H1 (cell line): ENCODE results near the gene NTNG2. TPM values are rescaled to one million over a fixed set of nuclear protein-coding genes. Genes with fewer than 3 reads are reported as not detected.
A peak's percentile ranks its signal among the peaks of the same experiment; 100 is the strongest.

Experiments used
- CTCF ChIA-PET: fragments of 300-600 bp; sonication (Branson Sonifier 250); formaldehyde crosslinking; loops from one replicate; lab custom pipeline; 2021; ENCODE audit not compliant: partially characterized antibody; lab: Charles Lee
- POLR2A ChIA-PET: fragments of 300-600 bp; sonication (Branson Sonifier 250); formaldehyde crosslinking; loops from one replicate; lab custom pipeline; 2021; ENCODE audit warnings: inconsistent platforms; ENCODE audit not compliant: partially characterized antibody; lab: Charles Lee
- DNase-seq, 2 experiments: peaks; one replicate each; pipeline versions ENCODE4 v3.0.0 to v3.0.0-alpha.2; 2010 to 2022; ENCODE audit warnings: low spot score in 2 of 2, low read depth in 1 of 2, mixed read lengths in 1 of 2
- FAIRE-seq: peaks from 2 replicates; lab custom pipeline; 2011; peaks lifted over from hg19 to GRCh38; lab: Jason Lieb, UNC
- H2AFZ ChIP-seq: 2 replicates; pipeline ENCODE4 v1.8.1; 2012; ENCODE audit warnings: low read length, inconsistent platforms
- H2AK5ac ChIP-seq: 2 replicates; pipeline ENCODE4 v1.6.1; 2013; ENCODE audit warnings: low read depth, low read length
- H2BK120ac ChIP-seq: replicated peaks from 2 replicates; pipeline ENCODE3; 2013; ENCODE audit warnings: low read depth, low read length, inconsistent platforms
- H2BK12ac ChIP-seq: 2 replicates; pipeline ENCODE4 v1.6.1; 2013; ENCODE audit warnings: low read depth, low read length
- H2BK15ac ChIP-seq: 2 replicates; pipeline ENCODE4 v1.6.1; 2013; ENCODE audit warnings: low read length
- H2BK20ac ChIP-seq: 2 replicates; pipeline ENCODE4 v1.6.1; 2013; ENCODE audit warnings: low read length
- H2BK5ac ChIP-seq: 2 replicates; pipeline ENCODE4 v1.6.1; 2013; ENCODE audit warnings: low read depth, low read length
- H3K14ac ChIP-seq: 2 replicates; pipeline ENCODE4 v1.6.1; 2013; ENCODE audit warnings: inconsistent platforms; ENCODE audit not compliant: insufficient read length
- H3K18ac ChIP-seq: 2 replicates; pipeline ENCODE4 v1.6.1; 2013; ENCODE audit warnings: low read length; ENCODE audit errors: extremely low read depth
- H3K23ac ChIP-seq: 2 replicates; pipeline ENCODE4 v1.6.1; 2013; ENCODE audit warnings: inconsistent platforms; ENCODE audit not compliant: insufficient read length
- H3K23me2 ChIP-seq: 2 replicates; pipeline ENCODE4 v1.6.1; 2013; ENCODE audit warnings: low read depth, low read length
- H3K27ac ChIP-seq: 2 replicates; pipeline ENCODE4 v1.6.1; 2011; ENCODE audit warnings: low read depth, low read length, inconsistent platforms
- H3K27me3 ChIP-seq, 4 experiments: replicated peaks in 1 of 4; 1 replicate in 1 of 4; 2 replicates in 3 of 4; pipeline versions ENCODE4 v1.6.1 to v1.8.1; 2011 to 2013; ENCODE audit warnings: low read length in 3 of 4, mild to moderate bottlenecking in 3 of 4, inconsistent platforms in 2 of 4, mixed read lengths in 2 of 4, moderate library complexity in 1 of 4; ENCODE audit not compliant: control insufficient read depth in 3 of 4, insufficient read depth in 3 of 4; ENCODE audit errors: extremely low read depth in 1 of 4
- H3K36me3 ChIP-seq, 4 experiments: 2 replicates each; pipeline versions ENCODE4 v1.6.1 to v1.8.1; 2011 to 2013; ENCODE audit warnings: mild to moderate bottlenecking in 4 of 4, low read length in 3 of 4, moderate library complexity in 2 of 4, control low read depth in 1 of 4, inconsistent platforms in 1 of 4; ENCODE audit not compliant: insufficient read depth in 4 of 4, control insufficient read depth in 2 of 4
- H3K4ac ChIP-seq: replicated peaks from 2 replicates; pipeline ENCODE3; 2013; ENCODE audit warnings: low read length, low read depth, mixed read lengths, inconsistent platforms; ENCODE audit not compliant: insufficient read length
- H3K4me1 ChIP-seq, 4 experiments: replicated peaks in 1 of 4; 1 replicate in 1 of 4; 2 replicates in 3 of 4; pipeline versions ENCODE4 v1.6.1 to v1.8.1; 2011 to 2013; ENCODE audit warnings: low read length in 3 of 4, inconsistent platforms in 2 of 4, mixed read lengths in 1 of 4; ENCODE audit not compliant: insufficient read depth in 4 of 4, control insufficient read depth in 3 of 4
- H3K4me2 ChIP-seq, 2 experiments: 2 replicates each; pipeline versions ENCODE4 v1.6.1 to v1.8.1; 2011 to 2013; ENCODE audit warnings: low read depth in 2 of 2, low read length in 2 of 2, control low read depth in 1 of 2, inconsistent platforms in 1 of 2, mild to moderate bottlenecking in 1 of 2; ENCODE audit not compliant: insufficient read depth in 1 of 2
- H3K4me3 ChIP-seq, 4 experiments: fragments of 200-600, 300-600 bp in 1 of 4; sonication (generic), shearing (Covaris generic), sonication (Bioruptor Twin) in 1 of 4; 2 replicates each; pipeline versions ENCODE4 v1.5.1 to v1.8.1; 2011 to 2016; ENCODE audit warnings: low read length in 4 of 4, low read depth in 3 of 4, control low read depth in 2 of 4, inconsistent platforms in 2 of 4, mild to moderate bottlenecking in 2 of 4, mixed read lengths in 1 of 4, moderate library complexity in 1 of 4; ENCODE audit not compliant: insufficient read depth in 2 of 4; ENCODE audit errors: extremely low read depth in 1 of 4
- H3K56ac ChIP-seq: replicated peaks from 2 replicates; pipeline ENCODE3; 2013; ENCODE audit warnings: low read depth, mild to moderate bottlenecking, mixed read lengths, low read length, inconsistent platforms; ENCODE audit not compliant: insufficient read length
- H3K79me1 ChIP-seq: 2 replicates; pipeline ENCODE4 v1.6.1; 2013; ENCODE audit warnings: low read depth, low read length, control low read depth
- H3K79me2 ChIP-seq, 2 experiments: 2 replicates each; pipeline versions ENCODE4 v1.6.1 to v1.8.1; 2012 to 2013; ENCODE audit warnings: low read length in 2 of 2, mild to moderate bottlenecking in 2 of 2, inconsistent platforms in 1 of 2; ENCODE audit not compliant: insufficient read depth in 2 of 2, control insufficient read depth in 1 of 2
- H3K9ac ChIP-seq, 4 experiments: replicated peaks in 1 of 4; 1 replicate in 1 of 4; 2 replicates in 3 of 4; pipeline versions ENCODE4 v1.6.1 to v1.8.1; 2011 to 2013; ENCODE audit warnings: low read depth in 3 of 4, low read length in 3 of 4, control low read depth in 2 of 4, mild to moderate bottlenecking in 2 of 4, moderate library complexity in 2 of 4, inconsistent platforms in 1 of 4; ENCODE audit errors: extremely low read depth in 1 of 4
- H3K9me3 ChIP-seq, 2 experiments: 2 replicates each; pipeline versions ENCODE4 v1.6.1 to v1.8.1; 2012 to 2013; ENCODE audit warnings: mild to moderate bottlenecking in 2 of 2, moderate library complexity in 2 of 2, control low read depth in 1 of 2, inconsistent platforms in 1 of 2, low read depth in 1 of 2, low read length in 1 of 2, mixed read lengths in 1 of 2; ENCODE audit not compliant: insufficient read depth in 2 of 2
- H4K20me1 ChIP-seq, 2 experiments: replicated peaks in 1 of 2; 2 replicates each; pipeline versions ENCODE3 to v1.8.1; 2011 to 2013; ENCODE audit warnings: inconsistent platforms in 2 of 2, low read length in 2 of 2, mild to moderate bottlenecking in 1 of 2; ENCODE audit not compliant: insufficient read depth in 2 of 2, control insufficient read depth in 1 of 2
- H4K5ac ChIP-seq: 2 replicates; pipeline ENCODE4 v1.6.1; 2013; ENCODE audit warnings: low read length, low read depth, mixed read lengths, inconsistent platforms; ENCODE audit not compliant: insufficient read length
- H4K8ac ChIP-seq: 2 replicates; pipeline ENCODE4 v1.8.0; 2013; ENCODE audit warnings: mild to moderate bottlenecking, moderate library complexity, low read length, inconsistent platforms; ENCODE audit not compliant: insufficient read depth; ENCODE audit errors: extremely low read depth
- H4K91ac ChIP-seq: replicated peaks from 2 replicates; pipeline ENCODE3; 2013; ENCODE audit warnings: low read length, mixed read lengths, inconsistent platforms; ENCODE audit not compliant: insufficient read length
- EP300 ChIP-seq, 2 experiments: IDR thresholded peaks; 1 replicate in 1 of 2; 2 replicates in 1 of 2; pipeline ENCODE4 v1.6.1; 2011 to 2012; ENCODE audit warnings: low read depth in 2 of 2, low read length in 2 of 2, mild to moderate bottlenecking in 2 of 2, borderline replicate concordance in 1 of 2, inconsistent platforms in 1 of 2, moderate library complexity in 1 of 2
- EZH2 ChIP-seq: fragments of 200-600 bp; sonication (generic); IDR thresholded peaks from 2 replicates; pipeline ENCODE4 v1.7.1; 2012; ENCODE audit warnings: low read depth, mild to moderate bottlenecking, moderate library complexity, low read length, inconsistent platforms; ENCODE audit not compliant: severe bottlenecking
- GABPA ChIP-seq: IDR thresholded peaks from 2 replicates; pipeline ENCODE4 v1.6.1; 2011; ENCODE audit warnings: mild to moderate bottlenecking, low read length, moderate library complexity, borderline replicate concordance; ENCODE audit not compliant: insufficient read depth
- MAFK ChIP-seq: IDR thresholded peaks from 2 replicates; pipeline ENCODE4 v1.6.1; 2012; ENCODE audit warnings: low read depth, mild to moderate bottlenecking, improper control_type of control experiment, low read length
- NRF1 ChIP-seq: IDR thresholded peaks from 2 replicates; pipeline ENCODE4 v1.6.1; 2011; ENCODE audit warnings: mild to moderate bottlenecking, low read depth, low read length, improper control_type of control experiment
- POLR2AphosphoS5 ChIP-seq: IDR thresholded peaks from 2 replicates; pipeline ENCODE4 v1.6.1; 2011; ENCODE audit warnings: low read depth, low read length
- RBBP5 ChIP-seq: IDR thresholded peaks from 2 replicates; pipeline ENCODE4 v1.7.1; 2012; ENCODE audit warnings: low read depth, mild to moderate bottlenecking, inconsistent platforms, low read length, moderate library complexity, borderline replicate concordance
- SUZ12 ChIP-seq: fragments of 200-600 bp; sonication (generic); IDR thresholded peaks from 2 replicates; pipeline ENCODE4 v1.6.1; 2012; ENCODE audit warnings: mild to moderate bottlenecking, inconsistent platforms, low read length, moderate library complexity, mixed read lengths
- TAF7 ChIP-seq: optimal IDR thresholded peaks from 2 replicates; pipeline ENCODE3; 2011; ENCODE audit warnings: low read depth, mild to moderate bottlenecking, inconsistent platforms, low read length, moderate library complexity, borderline replicate concordance
- TEAD4 ChIP-seq: IDR thresholded peaks from 2 replicates; pipeline ENCODE4 v1.6.1; 2012; ENCODE audit warnings: low read depth, low read length, inconsistent platforms, mixed read lengths
- ZNF274 ChIP-seq: IDR thresholded peaks from 2 replicates; pipeline ENCODE4 v1.7.0; 2012; ENCODE audit warnings: low read length, borderline replicate concordance; ENCODE audit errors: extremely low read depth
- WGBS, 2 experiments: shearing (Covaris generic) in 1 of 2; methylation state at CpG; one replicate each; pipeline versions ENCODE4 v1.1.6 to v1.1.7; 2013 to 2015; ENCODE audit warnings: low lambda C conversion rate in 2 of 2, mixed read lengths in 2 of 2, inconsistent platforms in 1 of 2, low coverage in 1 of 2, missing lambda C conversion rate in 1 of 2; ENCODE audit not compliant: insufficient replicate concordance in 2 of 2, insufficient coverage in 1 of 2, insufficient read length in 1 of 2; ENCODE audit errors: extremely low coverage in 1 of 2, missing lambda C conversion rate in 1 of 2; 5-methylcytosine and 5-hydroxymethylcytosine counted together
- polyA plus RNA-seq, 7 experiments: library from polyadenylated mRNA; depleted of rRNA in 3 of 7; stranded (reverse) in 5 of 7; unstranded in 2 of 7; fragments of >200 nt in 5 of 7; fragments of 200-250 nt in 2 of 7; gene quantifications; 1 replicate in 5 of 7; 2 replicates in 1 of 7; 4 replicates in 1 of 7; pipeline versions ENCODE4 v1.2.1 to v1.2.3, GENCODE V29; 2011 to 2013; ENCODE audit warnings: missing spikeins in 2 of 7, mixed read lengths in 2 of 7
- total RNA-seq: library from RNA; stranded (reverse); fragmentation: NEBNext Ultra II Directional; extraction: Animal tissue kit (Norgen Biotek cat#: 25700); gene quantifications from 2 replicates; pipeline ENCODE4 v1.2.1, GENCODE V29; 2021

The NTNG2 gene
- total and polyA plus RNA-seq, 2 of the 8 experiments (the other 6 are each of a cell fraction or from before 2014, with no cell fraction given), result 1.4 to 1.5 TPM

- Histone ChIP-seq H3K56ac (no peak overlapping the region), H3K4me1 (peaks cover 2 to 26% (median 16%) of the 10 kb centered on the region in 4 experiments), H3K18ac (no peak overlapping the region), H3K4me3 (no peak overlapping the region), H3K36me3 (no peaks in the 10 kb centered on the region), H2BK15ac (no peak overlapping the region), H3K27ac (no peak overlapping the region), H3K23ac (no peak overlapping the region), H2BK12ac (peak overlapping the region; percentile 39; the same call in 1 of the 2 replicates), H4K91ac (no peak overlapping the region), H2BK120ac (no peak overlapping the region), H2AFZ (no peak overlapping the region), H4K8ac (no peak overlapping the region), H3K79me2 (no peaks in the 10 kb centered on the region), H3K23me2 (peaks cover 14% of the 10 kb centered on the region; the same call in 1 of the 2 replicates), H3K27me3 (peaks cover 0 to 20% (median 15%) of the 10 kb centered on the region in 4 experiments; a peak in 6 of 7 replicates), H3K79me1 (no peaks in the 10 kb centered on the region), H2AK5ac (0 out of 2 replicates have a peak overlapping the region, but pooled peaks have one; percentile 39), H3K4me2 (no peak overlapping the region), H3K9ac (no peak overlapping the region), H4K20me1 (peaks cover 0 to 2% of the 10 kb centered on the region in 2 experiments), H3K14ac (no peak overlapping the region), H3K4ac (peak overlapping the region; percentile 38), H2BK5ac (no peak overlapping the region), H2BK20ac (no peak overlapping the region), H4K5ac (no peak overlapping the region), H3K9me3 (no peaks in the 10 kb centered on the region)
- WGBS, 2 experiments, result 84% methylated on average over 19 of the region's 19 CpGs; no CpG with 5 or more reads in 1 of the 2 experiments
- ChIA-PET CTCF (interaction anchor here (0.7 to 2.2 kb wide), 4 partner anchors 14 to 482 kb away, joined by 3 to 7 read pairs (median 3); no protein-coding TSS in a partner anchor), POLR2A (no interaction called here)
- FAIRE-seq, result no peak
- DNase-seq, result no peak
- TF ChIP-seq POLR2AphosphoS5, result no peak
- TF ChIP-seq TEAD4, result no peak
- TF ChIP-seq EP300 (IDR thresholded peaks at IDR 0.05; ENCODE audit: borderline replicate concordance in 1 of 2, low read depth in 2 of 2, low read length in 2 of 2), result no peak
- TF ChIP-seq TAF7, result no peak
- no peak for TF ChIP-seq RBBP5
- no peak for TF ChIP-seq SUZ12
- TF ChIP-seq GABPA, result no peak
- TF ChIP-seq MAFK, result no peak
- TF ChIP-seq NRF1, result no peak
- TF ChIP-seq ZNF274, result no peak
- no peak for TF ChIP-seq EZH2
These were observed 83.0 kb downstream of the NTNG2 start for GRCh38 chr9:132244582-132245455.
